ENCODE measurements around the gene GRK3.

GRK3 gene

DNA sequence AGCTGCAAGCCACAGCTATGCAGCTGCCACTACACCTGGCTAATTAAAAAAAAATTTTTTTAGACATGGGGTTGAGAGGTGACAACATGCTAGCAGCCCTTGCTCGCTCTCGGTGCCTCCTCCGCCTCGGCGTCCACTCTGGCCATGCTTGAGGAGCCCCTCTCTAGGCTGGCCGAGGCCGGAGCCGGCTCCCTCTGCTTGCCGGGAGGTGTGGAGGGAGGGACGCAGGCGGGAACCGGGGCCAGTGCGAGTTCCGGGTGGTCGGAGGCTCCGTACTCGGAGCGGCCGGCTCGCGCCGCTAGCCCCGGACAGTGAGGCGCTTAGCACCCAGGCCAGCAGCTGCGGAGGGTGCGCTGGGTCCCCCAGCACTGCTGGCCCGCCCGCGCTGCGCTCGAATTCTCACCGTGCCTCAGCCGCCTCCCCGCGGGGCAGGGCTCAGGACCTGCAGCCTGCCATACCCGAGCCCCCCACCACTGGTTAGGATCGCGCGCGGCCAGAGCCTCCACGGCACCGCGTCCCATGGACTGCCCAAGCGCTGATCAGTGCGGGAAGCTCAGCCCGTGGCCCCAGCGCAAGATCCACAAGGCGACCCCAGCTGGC lies 188.2 kb downstream of the GRK3 start:
- DNase-seq (ENCODE audit: low read depth in 1 of 2, low spot score in 1 of 2): no peak

DNA sequence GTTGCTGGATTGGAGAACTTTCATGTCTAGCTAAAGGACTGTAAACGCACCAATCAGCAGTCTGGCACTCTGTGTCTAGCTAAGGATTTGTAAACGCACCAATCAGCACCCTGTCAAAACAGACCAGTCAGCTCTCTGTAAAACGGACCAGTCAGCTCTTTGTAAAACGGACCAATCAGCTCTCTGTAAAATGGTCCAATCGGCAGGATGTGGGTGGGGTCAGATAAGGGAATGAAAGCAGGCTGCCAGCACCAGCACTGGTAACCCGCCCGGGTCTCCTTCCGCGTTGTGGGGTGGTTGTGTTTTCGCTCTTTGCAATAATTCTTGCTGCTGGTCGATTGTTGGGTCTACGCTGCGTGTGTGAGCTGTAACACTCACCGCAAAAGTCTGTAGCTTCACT lies 188.8 kb downstream of the GRK3 start:
- no peak for DNase-seq (ENCODE audit: low read depth in 1 of 2, low spot score in 1 of 2)

DNA sequence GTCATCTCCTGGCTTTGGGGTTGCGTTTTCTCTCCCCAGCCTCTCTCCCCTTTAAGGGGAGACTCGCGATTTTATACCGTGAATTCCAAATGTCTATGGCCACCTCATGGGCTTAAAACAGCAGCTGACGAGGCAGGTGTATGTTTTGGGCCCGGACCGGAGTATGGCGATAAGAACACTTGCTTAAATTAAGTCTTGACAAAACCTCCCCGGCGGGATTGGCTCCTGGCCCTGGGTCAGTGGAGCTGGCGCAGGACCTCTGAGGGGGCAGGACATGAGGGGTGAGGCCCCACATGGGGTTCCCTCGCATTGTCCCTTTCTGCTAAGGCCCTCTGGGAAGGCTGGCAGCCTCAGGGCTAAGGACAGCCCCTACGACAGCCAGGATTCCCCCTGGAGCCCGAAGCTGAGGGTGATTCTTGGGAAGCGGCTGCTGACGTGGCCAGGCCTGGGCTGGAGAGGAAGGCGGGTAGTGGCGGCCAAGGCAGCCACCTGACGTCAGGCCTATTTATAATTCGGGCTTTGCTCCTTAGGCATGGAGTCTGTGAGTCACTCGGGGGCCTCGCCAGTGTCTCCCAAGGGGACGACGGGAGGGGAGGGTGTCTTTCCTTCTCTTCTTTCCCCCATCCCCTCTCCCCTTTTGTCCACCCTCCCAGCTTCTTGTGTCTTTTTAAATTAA lies 190.2 kb downstream of the GRK3 start:
- no peak for DNase-seq (ENCODE audit: low read depth in 1 of 2, low spot score in 1 of 2)

DNA sequence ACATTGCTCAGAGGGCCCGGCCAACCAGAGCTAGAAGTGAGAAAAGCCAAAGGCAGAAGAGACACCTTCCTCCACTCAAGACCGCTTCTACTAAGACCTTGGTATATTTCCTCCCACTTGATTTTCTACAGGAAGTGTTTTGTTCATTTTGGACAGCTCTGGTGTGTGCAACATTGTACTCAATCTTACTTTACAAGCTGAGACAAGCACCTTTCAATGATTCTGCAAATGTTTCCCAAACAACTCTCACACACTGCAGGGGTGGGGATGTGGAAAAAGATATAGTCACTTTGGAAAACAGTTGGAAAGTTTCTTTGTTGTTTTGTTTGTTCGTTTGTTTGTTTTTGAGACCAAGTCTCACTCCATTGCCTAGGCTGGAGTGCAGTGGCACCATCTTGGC lies 193.2 kb downstream of the GRK3 start:
- no peak for DNase-seq (ENCODE audit: low read depth in 1 of 2, low spot score in 1 of 2)

DNA sequence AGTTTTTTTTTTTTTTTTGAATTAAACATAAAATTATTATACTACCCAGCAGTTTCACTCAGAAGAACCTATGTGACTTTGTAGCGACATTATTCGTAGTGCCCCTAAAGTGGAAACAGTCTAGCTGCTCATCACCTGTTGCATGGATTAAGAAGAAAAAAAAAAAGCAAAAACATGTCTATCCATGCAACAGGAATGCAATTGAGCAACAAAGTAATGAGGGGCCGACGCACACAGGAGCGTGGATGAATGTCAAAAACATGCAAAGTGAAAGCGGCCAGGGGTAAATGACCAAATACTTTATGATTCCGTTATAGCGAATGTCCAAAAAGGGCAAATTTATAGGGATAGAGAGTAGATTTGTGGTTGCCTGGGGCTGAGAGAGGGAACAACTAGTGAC lies 193.8 kb downstream of the GRK3 start:
- DNase-seq (ENCODE audit: low read depth in 1 of 2, low spot score in 1 of 2): no peak

DNA sequence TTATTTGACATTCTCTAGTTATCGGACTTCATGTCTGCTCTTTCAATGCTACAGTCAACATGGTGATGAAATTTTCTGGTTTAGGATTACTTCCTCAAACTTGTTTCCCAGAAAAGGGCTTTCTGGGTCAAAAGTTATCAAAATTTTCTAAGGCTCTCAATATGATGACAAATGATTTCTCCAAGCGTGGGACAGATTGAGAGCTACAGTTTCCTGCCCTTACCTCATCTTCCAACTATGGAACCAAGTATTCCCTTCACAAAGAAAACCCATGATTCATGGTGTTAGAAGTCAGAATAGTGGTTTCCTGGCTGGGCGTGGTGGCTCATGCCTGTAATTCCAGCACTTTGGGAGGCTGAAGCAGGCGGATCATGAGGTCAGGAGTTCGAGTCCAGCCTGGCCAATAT lies 195.4 kb downstream of the GRK3 start:
- DNase-seq (ENCODE audit: low read depth in 1 of 2, low spot score in 1 of 2): no peak

DNA sequence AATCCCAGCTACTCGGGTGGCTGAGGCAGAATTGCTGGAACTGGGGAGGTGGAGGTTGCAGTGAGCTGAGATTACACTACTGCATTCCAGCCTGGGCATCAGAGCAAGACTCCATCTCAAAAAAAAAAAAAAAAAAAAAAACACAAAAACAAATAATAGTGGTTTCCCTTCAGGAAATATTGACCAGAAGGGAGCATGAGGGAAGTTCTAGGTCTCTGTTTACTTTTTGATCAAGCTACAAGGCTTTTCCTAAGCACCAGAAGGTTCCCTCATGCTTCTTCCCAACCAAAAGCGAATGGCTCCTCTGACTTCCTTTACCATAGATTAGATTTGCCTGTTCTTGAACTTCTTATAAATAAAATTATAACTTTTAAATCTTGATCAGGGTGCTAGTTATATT lies 195.8 kb downstream of the GRK3 start:
- DNase-seq (ENCODE audit: low read depth in 1 of 2, low spot score in 1 of 2): no peak

DNA sequence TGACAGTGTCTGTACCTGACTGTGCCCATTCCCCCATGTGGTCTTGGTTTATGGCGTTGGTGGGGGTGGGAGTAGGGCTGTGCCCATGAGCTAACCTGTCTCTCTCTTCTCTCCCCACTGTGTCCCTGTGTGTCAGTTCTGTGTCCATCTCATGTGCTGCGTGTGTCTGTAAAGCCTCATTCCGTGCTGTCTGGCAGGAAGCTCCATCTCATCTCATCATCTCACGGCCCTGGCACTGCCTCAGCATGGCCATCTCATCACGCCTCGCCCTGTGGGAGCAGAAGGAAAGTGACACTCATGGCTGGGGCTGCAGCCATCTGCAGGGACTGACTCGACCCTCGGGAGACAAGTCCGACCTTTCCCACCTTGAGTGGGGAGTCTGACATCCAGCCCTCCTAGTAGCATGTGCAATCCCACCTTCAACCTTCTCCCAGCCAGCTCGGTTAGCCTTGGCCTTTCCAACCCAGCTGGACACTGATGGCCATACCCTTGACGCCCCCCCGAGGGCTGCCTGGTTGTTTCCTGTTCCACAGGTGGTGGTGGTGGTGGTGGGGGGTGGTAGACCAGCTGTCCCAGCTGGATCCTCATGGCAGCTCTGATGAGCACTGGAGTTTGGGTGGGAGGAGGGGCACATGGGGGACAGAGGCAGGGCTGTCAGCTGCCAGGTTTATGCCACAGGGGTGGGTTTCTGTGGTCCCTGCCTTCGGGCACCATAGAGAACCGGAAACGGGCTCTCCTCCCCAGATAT lies 196.5 kb downstream of the GRK3 start:
- DNase-seq (ENCODE audit: low read depth in 1 of 2, low spot score in 1 of 2): no peak

DNA sequence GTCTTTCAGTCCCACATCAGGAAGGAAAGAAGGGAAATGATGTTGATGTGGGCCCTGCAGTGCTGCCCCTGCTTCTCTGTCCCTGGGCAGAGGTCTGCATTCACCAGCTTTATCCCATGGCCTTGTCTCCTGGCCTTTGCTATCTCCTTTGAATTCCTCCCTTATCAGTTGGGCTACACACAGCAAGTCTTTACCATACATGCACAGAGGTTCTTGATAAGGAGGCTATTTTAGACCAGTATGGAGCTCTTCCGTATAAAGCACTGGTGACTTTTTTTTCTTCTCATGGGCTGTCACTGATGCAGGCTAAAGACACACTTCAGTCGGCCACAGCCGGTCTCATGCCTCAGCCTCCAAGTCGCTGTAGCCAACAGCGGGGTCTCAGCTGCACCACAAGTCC lies 197.7 kb downstream of the GRK3 start:
- DNase-seq (ENCODE audit: low read depth in 1 of 2, low spot score in 1 of 2): no peak

DNA sequence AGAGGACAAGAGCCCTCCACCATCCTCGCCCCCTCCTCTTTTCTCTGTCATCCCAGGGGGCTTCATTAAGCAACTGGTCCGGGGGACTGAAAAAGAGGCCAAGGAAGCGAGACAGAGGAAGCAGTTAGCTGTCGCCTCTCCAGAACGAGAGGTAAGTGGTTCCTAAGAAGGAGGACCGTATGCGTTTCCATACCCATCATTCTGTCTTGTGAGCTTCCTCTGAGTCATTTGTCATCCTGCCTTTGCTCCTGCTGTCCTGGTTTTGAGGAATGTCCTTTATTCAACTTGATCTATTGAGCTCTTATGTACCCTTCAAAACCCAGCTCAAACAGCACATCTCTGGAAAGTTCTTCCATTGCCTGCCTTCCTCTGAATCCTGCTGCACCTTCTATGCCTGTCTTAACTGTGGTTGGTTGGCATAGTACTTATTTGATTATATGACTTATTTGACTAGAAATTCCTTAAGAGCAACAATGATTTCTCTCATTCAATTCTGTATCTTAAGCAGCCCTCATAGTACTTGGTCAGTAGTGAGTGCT lies 198.8 kb downstream of the GRK3 start:
- no peak for DNase-seq (ENCODE audit: low read depth in 1 of 2, low spot score in 1 of 2)

DNA sequence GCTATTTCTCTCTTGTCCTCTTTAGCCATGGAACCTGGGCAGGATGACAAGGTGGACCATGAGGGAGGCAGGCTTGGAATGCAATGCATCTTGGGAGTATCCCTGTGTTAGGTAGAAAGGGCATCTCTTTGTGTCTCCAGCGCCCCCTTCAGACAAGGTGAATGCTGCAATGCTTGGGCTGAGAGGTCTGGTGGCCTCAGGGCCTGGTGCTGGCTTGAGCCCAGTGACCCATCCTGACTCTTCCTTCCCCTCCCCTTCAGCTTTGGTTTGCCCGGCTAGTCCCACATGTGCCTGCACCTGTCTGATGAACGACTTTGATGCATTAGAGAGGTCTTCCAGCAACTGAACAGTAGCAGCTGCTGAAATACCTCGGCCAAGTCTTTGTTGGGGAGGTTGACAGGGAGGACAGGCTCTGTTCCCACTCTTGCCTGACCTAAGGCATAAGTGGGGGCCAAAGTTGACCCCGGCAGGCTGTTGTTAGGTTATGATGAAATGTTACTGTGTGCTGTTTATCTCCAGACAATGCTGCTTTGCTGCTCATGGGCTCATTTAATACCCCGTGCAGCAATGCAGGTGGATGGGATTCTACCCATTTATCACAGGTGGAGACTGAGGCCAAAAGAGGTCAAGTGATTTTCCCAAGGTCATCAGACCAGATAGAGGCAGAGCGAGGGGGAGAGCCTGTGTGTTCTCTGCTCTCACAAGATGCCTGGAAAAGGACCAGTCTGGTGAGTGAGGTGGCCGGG lies 200.0 kb downstream of the GRK3 start:
- no peak for DNase-seq (ENCODE audit: low read depth in 1 of 2, low spot score in 1 of 2)

DNA sequence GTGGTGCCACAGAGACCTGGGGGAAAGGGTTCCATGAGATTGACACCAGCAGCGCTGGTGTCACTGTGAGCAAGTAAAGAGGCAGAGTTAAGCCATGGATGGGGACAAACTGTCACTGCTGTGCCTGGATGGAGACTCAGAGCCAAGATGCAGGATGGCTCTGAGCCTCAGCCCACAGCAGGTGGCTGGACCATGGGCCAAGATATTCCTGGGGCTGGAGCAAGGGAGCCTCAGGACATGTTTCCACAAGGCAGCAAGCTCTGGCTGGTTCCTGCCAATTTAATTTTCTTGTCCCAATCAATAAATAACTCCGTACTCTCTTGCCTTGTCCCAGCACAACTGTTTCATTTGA lies 200.5 kb downstream of the GRK3 start:
- no peak for DNase-seq (ENCODE audit: low read depth in 1 of 2, low spot score in 1 of 2)

DNA sequence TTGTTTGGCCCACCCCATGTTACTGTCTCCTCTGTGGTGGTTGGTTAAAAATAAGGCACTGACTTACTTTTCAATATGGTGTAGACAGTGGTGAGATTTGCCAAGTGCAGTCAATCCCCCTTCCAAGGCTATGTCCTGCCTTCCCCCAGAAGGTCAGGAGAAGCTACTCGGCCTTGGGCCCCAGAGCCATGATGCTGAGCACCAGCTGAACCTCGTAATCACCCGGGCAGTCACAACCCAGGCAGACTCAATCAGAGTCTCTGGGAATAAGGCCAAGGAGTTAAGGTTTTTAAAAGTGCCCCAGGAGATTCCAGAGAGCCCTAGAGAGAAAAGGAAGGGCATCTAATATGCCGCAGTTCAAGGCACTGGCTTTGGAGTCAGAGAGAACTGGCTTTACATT lies 201.3 kb downstream of the GRK3 start:
- no peak for DNase-seq (ENCODE audit: low read depth in 1 of 2, low spot score in 1 of 2)

DNA sequence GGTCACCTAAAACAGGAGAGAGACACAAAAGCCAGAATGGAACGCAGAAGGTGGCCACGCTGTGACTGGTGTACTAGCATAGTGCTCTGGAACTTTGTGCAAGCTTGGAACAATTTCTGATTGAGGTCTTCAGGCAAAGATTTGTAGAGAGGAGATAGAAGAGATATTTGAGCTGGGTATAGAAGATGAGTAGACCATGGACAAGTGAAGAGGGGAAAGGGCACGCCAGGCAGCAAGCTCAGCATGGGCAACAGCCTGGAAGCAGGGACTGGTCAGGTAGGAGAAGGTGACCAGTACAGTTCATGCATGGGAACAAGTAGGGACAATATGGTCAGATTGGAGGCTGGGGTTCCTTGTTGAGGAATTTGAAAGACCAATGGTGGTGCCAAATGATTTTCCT lies 201.9 kb downstream of the GRK3 start:
- DNase-seq (ENCODE audit: low read depth in 1 of 2, low spot score in 1 of 2): no peak

DNA sequence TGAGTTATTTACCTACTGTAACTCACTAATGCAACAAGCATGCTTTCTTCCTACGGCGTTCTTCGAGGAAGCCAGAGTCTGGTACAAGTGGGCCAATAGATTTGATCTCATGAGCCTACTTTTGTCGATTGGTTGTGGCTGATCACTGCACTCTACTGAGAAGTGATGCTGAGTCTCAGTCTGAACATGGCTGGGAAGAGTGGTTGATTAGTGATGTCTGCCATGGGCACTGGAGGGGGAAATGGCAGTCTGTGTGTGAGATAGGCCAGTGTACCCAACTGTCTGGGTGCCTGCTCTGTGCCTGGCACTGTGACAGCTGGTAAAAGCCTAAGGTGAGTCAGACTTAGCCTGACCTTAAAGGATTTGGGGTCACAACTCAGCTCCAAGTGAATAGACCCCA lies 205.9 kb downstream of the GRK3 start:
- DNase-seq (ENCODE audit: low read depth in 1 of 2, low spot score in 1 of 2): no peak

DNA sequence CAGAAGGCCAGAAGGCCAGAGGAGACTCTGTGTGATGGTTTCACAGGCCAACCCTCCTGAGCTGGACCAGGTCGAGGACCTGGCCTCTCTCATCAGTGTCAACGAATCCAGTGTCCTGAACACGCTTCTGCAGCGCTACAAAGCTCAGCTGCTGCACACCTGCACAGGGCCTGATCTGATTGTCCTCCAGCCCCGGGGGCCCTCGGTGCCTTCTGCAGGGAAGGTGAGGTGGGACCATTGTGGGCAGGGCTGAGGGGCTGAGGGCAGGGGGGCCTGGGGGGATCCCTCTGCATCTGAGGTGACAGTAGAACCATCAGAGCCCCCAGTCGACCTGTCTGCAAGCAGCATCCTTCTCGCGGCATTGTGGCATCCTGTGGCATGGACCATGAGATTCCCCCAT lies 207.8 kb downstream of the GRK3 start:
- DNase-seq (ENCODE audit: low read depth in 1 of 2, low spot score in 1 of 2): no peak

DNA sequence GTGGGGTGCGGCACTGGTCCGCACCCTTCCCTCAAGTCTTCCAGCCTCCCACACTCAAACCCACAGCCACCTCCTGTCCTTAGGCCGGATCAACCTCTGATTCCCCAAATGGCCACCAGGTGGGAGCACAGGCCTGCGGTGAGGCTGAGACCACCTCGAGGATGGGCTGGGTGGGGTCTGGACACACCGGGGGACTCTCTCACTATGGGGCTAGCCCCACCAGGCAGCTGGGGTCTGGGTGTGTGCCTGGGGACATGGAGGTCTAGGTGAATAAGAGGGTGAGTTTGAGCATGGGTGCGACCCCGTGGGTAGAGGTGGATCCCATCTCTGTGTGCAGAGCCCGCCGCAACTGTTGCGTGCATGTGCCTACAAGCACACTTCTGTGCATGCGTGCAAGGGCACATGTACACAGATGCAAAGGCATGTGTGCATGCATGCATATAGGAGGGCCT lies 210.1 kb downstream of the GRK3 start:
- no peak for DNase-seq (ENCODE audit: low read depth in 1 of 2, low spot score in 1 of 2)

DNA sequence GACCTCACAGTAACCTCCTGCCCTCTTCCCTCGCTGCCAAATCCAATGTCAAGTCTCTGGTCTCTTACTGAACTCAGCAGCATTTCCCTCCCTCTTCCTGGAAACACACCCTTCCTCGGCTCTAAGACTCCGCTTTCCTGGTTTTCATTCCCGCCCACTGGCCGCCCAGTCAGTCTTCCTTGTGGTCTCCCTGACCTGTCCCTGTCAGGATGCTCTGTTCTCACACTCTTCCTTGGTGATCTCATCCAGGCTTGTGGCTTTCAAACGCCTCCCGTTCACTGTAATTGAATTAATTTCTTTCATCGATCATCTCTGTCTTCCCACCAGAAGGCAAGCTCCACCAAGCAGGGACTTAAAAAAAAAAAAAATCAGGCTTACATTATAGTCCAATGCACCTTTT lies 211.1 kb downstream of the GRK3 start:
- DNase-seq (ENCODE audit: low read depth in 1 of 2, low spot score in 1 of 2): no peak

DNA sequence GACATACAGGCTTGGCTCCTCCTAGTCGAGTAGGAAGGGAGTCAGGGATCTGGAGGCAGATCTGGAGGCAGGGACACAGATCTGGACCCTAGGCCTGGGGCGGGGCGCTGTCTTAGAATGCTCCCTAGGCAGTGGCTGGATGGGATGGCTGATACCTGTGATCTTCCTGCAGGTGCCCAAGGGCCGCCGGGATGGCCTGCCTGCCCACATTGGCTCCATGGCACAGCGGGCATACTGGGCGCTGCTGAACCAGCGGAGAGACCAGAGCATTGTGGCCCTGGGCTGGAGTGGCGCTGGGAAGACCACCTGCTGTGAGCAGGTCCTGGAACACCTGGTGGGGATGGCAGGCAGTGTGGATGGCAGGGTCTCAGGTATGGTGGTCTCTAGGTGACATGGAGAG lies 212.9 kb downstream of the GRK3 start:
- no peak for DNase-seq (ENCODE audit: low read depth in 1 of 2, low spot score in 1 of 2)

DNA sequence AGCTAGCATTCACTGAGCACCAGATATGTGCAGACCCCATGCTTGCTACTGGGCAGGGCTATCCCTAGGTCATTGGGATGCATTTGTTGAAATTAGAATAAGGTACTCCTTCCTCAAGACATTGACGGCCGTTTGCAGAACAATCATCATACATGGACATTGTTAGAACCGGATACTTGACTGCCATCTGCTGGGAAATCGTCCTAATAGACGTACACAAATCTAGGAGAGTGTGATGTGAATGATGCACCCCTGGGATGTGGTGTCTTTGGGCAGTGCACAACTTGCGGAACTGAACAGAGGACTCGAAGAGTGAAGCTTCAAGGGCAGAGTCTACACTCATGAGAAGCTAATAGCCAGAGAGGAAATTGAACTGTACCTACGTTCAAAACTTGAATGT lies 213.4 kb downstream of the GRK3 start:
- no peak for DNase-seq (ENCODE audit: low read depth in 1 of 2, low spot score in 1 of 2)

Data from activated CD4-positive, alpha-beta T cell treated with anti-CD3 and anti-CD28 coated beads, Interleukin-2, amount 50 U/mL, for 24 hours (primary cell).